HEK293 (cell line): Measurements from ENCODE around the gene CATSPER3.

Source experiments
- CTCF ChIA-PET: fragments of 350-600 bp; formaldehyde crosslinking; extraction: SDS; loops from one replicate; lab custom pipeline; 2021; ENCODE audit warnings: antibody characterized with exemption; lab: Yijun Ruan, JAX
- POLR2A ChIA-PET: fragments of 300-600 bp; formaldehyde crosslinking; extraction: SDS; loops from one replicate; lab custom pipeline; 2020; ENCODE audit warnings: antibody characterized with exemption, inconsistent platforms; lab: Yijun Ruan, JAX
- H3K27ac ChIP-seq: fragments of 200-500 bp; sonication (Bioruptor generic); 2 replicates; pipeline ENCODE4 v1.5.1; 2014; ENCODE audit warnings: low read depth, low read length, control low read depth, inconsistent platforms; ENCODE audit errors: extremely low read depth
- H3K36me3 ChIP-seq, 2 experiments: fragments of 200-500 bp in 1 of 2; sonication (Bioruptor generic) in 1 of 2; 1 replicate in 1 of 2; 2 replicates in 1 of 2; pipeline ENCODE4 v1.5.1; 2014 to 2017; ENCODE audit warnings: inconsistent platforms in 2 of 2, low read length in 2 of 2; ENCODE audit not compliant: control insufficient read depth in 2 of 2, insufficient read depth in 1 of 2
- H3K4me1 ChIP-seq: fragments of 200-500 bp; sonication (Bioruptor generic); 2 replicates; pipeline ENCODE4 v1.5.1; 2014; ENCODE audit warnings: mild to moderate bottlenecking, low read length, inconsistent platforms; ENCODE audit not compliant: control insufficient read depth, insufficient read depth
- H3K4me3 ChIP-seq: 2 replicates; pipeline ENCODE4 v1.5.1; 2011; ENCODE audit warnings: low read depth, mild to moderate bottlenecking, control low read depth, low read length, moderate library complexity
- H3K9me3 ChIP-seq: fragments of 200-500 bp; sonication (Bioruptor generic); 2 replicates; pipeline ENCODE4 v1.5.1; 2014; ENCODE audit warnings: low read depth, low read length, inconsistent platforms; ENCODE audit not compliant: control insufficient read depth, insufficient read depth
- GLI2 ChIP-seq: fragments of 450-650 bp; formaldehyde crosslinking; IDR thresholded peaks from 2 replicates; pipeline ENCODE4; 2017; ENCODE audit warnings: missing biosample characterization, missing genetic modification characterization, low read depth, borderline replicate concordance
- GLI4 ChIP-seq: fragments of 450-650 bp; formaldehyde crosslinking; IDR thresholded peaks from 2 replicates; pipeline ENCODE4 v1.5.1; 2016; ENCODE audit warnings: missing biosample characterization, missing genetic modification characterization
- KLF9 ChIP-seq: fragments of 450-650 bp; formaldehyde crosslinking; IDR thresholded peaks from 2 replicates; pipeline ENCODE4 v1.5.1; 2016; ENCODE audit warnings: missing biosample characterization, missing genetic modification characterization, low read depth
- OSR2 ChIP-seq: fragments of 450-650 bp; formaldehyde crosslinking; IDR thresholded peaks from 2 replicates; pipeline ENCODE4 v1.5.1; 2016; ENCODE audit warnings: missing biosample characterization, missing genetic modification characterization
- SETDB1 ChIP-seq: IDR thresholded peaks from one replicate; pipeline ENCODE4 v1.6.1; 2017; ENCODE audit warnings: mild to moderate bottlenecking, low read length, moderate library complexity, mixed read lengths; ENCODE audit not compliant: insufficient read length
- ZFP69B ChIP-seq: fragments of 450-650 bp; formaldehyde crosslinking; IDR thresholded peaks from 2 replicates; pipeline ENCODE4 v1.5.1; 2016; ENCODE audit warnings: missing biosample characterization, missing genetic modification characterization
- ZNF140 ChIP-seq: fragments of 450-650 bp; formaldehyde crosslinking; IDR thresholded peaks from 2 replicates; pipeline ENCODE4 v1.5.1; 2016; ENCODE audit warnings: missing biosample characterization, missing genetic modification characterization
- ZNF366 ChIP-seq: fragments of 450-650 bp; formaldehyde crosslinking; conservative IDR thresholded peaks from 2 replicates; pipeline ENCODE4 v1.5.1; 2016; ENCODE audit warnings: missing biosample characterization, missing genetic modification characterization
- ZNF529 ChIP-seq: fragments of 450-650 bp; formaldehyde crosslinking; IDR thresholded peaks from 2 replicates; pipeline ENCODE4 v1.5.1; 2017; ENCODE audit warnings: missing genetic modification characterization, missing biosample characterization; ENCODE audit not compliant: insufficient replicate concordance
- ZNF530 ChIP-seq: fragments of 450-650 bp; formaldehyde crosslinking; IDR thresholded peaks from 2 replicates; pipeline ENCODE4 v1.5.1; 2016; ENCODE audit warnings: low read depth, missing biosample characterization, missing genetic modification characterization
- ZNF560 ChIP-seq: fragments of 450-650 bp; formaldehyde crosslinking; IDR thresholded peaks from 2 replicates; pipeline ENCODE4 v1.5.1; 2017; ENCODE audit warnings: missing biosample characterization, missing genetic modification characterization, borderline replicate concordance
- ZNF660 ChIP-seq: fragments of 450-650 bp; IDR thresholded peaks from 2 replicates; pipeline ENCODE4 v1.5.1; 2018; ENCODE audit warnings: missing biosample characterization, mild to moderate bottlenecking, missing genetic modification characterization
- ZNF701 ChIP-seq: fragments of 450-650 bp; formaldehyde crosslinking; IDR thresholded peaks from 2 replicates; pipeline ENCODE4 v1.5.1; 2016; ENCODE audit warnings: missing biosample characterization, missing genetic modification characterization
- ZNF785 ChIP-seq: fragments of 450-650 bp; formaldehyde crosslinking; IDR thresholded peaks from 2 replicates; pipeline ENCODE4 v1.5.1; 2016; ENCODE audit warnings: missing biosample characterization, missing genetic modification characterization
- TF ChIP-seq, protein P1 (sequence below): fragments of 450-650 bp; formaldehyde crosslinking; IDR thresholded peaks from 2 replicates; pipeline ENCODE4 v1.5.1; 2016; ENCODE audit warnings: missing biosample characterization, missing genetic modification characterization, low read depth
- TF ChIP-seq, protein P2 (sequence below): fragments of 450-650 bp; formaldehyde crosslinking; IDR thresholded peaks from 2 replicates; pipeline ENCODE4 v1.5.1; 2016; ENCODE audit warnings: missing biosample characterization, missing genetic modification characterization
- TF ChIP-seq, protein P3 (sequence below): fragments of 450-650 bp; formaldehyde crosslinking; optimal IDR thresholded peaks from 2 replicates; pipeline ENCODE3; 2016; ENCODE audit warnings: missing biosample characterization, mild to moderate bottlenecking, missing genetic modification characterization
- TF ChIP-seq, protein P4 (sequence below): fragments of 450-650 bp; formaldehyde crosslinking; IDR thresholded peaks from 2 replicates; pipeline ENCODE4 v1.5.1; 2016; ENCODE audit warnings: missing biosample characterization, missing genetic modification characterization

The CATSPER3 gene

DNA sequence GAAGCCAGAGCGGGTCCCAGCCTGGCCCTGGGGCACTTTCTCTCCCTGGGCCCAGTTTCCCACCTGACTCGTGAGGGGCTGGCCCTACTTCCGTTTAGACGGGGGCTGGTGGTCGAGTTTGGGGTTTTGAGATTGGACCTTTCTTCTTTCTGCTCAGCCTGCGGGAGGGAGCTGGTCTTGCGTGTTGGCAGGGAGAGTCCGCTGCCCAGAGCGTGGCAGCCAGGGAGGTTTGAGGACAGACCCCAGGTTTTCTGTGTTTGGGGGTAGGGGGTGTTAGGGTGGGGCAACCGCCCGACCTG, 72.3 kb downstream of the CATSPER3 start:
- Histone ChIP-seq H3K4me1 (peaks cover 4% of the 10 kb centered on the region), H3K4me3 (no peak overlapping the region), H3K27ac (no peak overlapping the region), H3K36me3 (no peaks in the 10 kb centered on the region), H3K9me3 (no peaks in the 10 kb centered on the region)
- POLR2A ChIA-PET, result interaction anchor here (1.2 kb wide), 1 partner anchor 8 kb away, joined by 4 read pairs; no protein-coding TSS in a partner anchor
- TF ChIP-seq OSR2 (tag by site-specific recombination) (no peak), ZNF660 (tag by site-specific recombination) (no peak), ZNF785 (no peak), KLF9 (tag by site-specific recombination) (no peak), ZNF530 (tag by site-specific recombination) (no peak), ZNF140 (tag by site-specific recombination) (no peak)
- TF ChIP-seq, protein P1, sequence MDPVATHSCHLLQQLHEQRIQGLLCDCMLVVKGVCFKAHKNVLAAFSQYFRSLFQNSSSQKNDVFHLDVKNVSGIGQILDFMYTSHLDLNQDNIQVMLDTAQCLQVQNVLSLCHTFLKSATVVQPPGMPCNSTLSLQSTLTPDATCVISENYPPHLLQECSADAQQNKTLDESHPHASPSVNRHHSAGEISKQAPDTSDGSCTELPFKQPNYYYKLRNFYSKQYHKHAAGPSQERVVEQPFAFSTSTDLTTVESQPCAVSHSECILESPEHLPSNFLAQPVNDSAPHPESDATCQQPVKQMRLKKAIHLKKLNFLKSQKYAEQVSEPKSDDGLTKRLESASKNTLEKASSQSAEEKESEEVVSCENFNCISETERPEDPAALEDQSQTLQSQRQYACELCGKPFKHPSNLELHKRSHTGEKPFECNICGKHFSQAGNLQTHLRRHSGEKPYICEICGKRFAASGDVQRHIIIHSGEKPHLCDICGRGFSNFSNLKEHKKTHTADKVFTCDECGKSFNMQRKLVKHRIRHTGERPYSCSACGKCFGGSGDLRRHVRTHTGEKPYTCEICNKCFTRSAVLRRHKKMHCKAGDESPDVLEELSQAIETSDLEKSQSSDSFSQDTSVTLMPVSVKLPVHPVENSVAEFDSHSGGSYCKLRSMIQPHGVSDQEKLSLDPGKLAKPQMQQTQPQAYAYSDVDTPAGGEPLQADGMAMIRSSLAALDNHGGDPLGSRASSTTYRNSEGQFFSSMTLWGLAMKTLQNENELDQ (tag by site-specific recombination), result no peak
- CTCF ChIA-PET, result no interaction called here

DNA sequence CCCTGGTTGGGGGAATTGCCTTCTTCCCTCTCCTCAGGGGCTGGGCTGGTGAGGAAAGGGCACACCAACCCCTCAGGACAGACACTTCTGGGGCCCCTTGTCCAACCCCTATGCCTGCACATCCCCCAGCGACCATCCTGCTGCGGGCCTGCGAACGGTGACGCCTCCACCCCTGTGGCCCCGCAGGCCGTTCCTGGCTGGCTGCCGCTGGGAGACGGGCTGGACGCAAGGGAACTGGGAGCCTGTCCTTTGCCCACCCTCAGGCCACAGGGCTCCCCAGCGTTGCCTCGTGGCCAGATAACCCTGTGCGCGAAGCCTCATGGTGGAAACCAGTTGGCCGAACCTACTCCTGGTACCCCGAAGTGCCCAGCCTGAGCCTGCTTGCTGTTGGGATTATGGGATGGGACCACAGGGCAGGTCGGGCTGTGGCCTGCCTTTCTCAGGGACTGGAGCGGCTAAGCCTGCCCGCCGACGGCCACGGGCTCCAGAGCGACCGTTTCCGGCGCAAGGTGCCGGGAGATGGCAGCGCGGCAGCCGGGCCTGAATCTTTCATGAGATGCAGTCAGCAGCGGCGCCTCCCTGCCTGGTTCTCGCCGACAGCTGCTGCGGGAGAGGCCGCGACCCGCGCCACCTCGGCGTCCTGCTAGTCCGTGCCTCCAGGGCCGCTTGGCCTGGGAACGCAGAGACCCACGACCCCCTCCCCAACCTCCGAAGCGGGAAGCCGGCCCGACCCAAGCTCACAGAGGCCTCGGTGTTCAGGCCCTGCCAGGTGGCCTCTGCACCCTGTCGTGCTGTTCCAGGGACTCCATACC, 72.8 kb downstream of the CATSPER3 start:
- TF ChIP-seq SETDB1 (no peak), ZNF366 (no peak), ZNF701 (tag by site-specific recombination) (no peak), ZNF529 (tag by site-specific recombination) (no peak), GLI2 (no peak), ZFP69B (no peak), GLI4 (tag by site-specific recombination) (no peak), ZNF560 (tag by site-specific recombination) (no peak), ZNF530 (tag by site-specific recombination) (no peak)
- TF ChIP-seq, protein P2, sequence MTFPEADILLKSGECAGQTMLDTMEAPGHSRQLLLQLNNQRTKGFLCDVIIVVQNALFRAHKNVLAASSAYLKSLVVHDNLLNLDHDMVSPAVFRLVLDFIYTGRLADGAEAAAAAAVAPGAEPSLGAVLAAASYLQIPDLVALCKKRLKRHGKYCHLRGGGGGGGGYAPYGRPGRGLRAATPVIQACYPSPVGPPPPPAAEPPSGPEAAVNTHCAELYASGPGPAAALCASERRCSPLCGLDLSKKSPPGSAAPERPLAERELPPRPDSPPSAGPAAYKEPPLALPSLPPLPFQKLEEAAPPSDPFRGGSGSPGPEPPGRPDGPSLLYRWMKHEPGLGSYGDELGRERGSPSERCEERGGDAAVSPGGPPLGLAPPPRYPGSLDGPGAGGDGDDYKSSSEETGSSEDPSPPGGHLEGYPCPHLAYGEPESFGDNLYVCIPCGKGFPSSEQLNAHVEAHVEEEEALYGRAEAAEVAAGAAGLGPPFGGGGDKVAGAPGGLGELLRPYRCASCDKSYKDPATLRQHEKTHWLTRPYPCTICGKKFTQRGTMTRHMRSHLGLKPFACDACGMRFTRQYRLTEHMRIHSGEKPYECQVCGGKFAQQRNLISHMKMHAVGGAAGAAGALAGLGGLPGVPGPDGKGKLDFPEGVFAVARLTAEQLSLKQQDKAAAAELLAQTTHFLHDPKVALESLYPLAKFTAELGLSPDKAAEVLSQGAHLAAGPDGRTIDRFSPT (tag by site-specific recombination), result no peak
- TF ChIP-seq, protein P3, sequence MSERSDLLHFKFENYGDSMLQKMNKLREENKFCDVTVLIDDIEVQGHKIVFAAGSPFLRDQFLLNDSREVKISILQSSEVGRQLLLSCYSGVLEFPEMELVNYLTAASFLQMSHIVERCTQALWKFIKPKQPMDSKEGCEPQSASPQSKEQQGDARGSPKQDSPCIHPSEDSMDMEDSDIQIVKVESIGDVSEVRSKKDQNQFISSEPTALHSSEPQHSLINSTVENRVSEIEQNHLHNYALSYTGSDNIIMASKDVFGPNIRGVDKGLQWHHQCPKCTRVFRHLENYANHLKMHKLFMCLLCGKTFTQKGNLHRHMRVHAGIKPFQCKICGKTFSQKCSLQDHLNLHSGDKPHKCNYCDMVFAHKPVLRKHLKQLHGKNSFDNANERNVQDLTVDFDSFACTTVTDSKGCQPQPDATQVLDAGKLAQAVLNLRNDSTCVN (tag by site-specific recombination), result no peak
- TF ChIP-seq, protein P4, sequence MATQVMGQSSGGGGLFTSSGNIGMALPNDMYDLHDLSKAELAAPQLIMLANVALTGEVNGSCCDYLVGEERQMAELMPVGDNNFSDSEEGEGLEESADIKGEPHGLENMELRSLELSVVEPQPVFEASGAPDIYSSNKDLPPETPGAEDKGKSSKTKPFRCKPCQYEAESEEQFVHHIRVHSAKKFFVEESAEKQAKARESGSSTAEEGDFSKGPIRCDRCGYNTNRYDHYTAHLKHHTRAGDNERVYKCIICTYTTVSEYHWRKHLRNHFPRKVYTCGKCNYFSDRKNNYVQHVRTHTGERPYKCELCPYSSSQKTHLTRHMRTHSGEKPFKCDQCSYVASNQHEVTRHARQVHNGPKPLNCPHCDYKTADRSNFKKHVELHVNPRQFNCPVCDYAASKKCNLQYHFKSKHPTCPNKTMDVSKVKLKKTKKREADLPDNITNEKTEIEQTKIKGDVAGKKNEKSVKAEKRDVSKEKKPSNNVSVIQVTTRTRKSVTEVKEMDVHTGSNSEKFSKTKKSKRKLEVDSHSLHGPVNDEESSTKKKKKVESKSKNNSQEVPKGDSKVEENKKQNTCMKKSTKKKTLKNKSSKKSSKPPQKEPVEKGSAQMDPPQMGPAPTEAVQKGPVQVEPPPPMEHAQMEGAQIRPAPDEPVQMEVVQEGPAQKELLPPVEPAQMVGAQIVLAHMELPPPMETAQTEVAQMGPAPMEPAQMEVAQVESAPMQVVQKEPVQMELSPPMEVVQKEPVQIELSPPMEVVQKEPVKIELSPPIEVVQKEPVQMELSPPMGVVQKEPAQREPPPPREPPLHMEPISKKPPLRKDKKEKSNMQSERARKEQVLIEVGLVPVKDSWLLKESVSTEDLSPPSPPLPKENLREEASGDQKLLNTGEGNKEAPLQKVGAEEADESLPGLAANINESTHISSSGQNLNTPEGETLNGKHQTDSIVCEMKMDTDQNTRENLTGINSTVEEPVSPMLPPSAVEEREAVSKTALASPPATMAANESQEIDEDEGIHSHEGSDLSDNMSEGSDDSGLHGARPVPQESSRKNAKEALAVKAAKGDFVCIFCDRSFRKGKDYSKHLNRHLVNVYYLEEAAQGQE (tag by site-specific recombination), result no peak
- ChIA-PET CTCF (no interaction called here), POLR2A (interaction anchor here (1.2 kb wide), 1 partner anchor 7 kb away, joined by 4 read pairs; no protein-coding TSS in a partner anchor)
- no peaks in the 10 kb centered on the region for H3K9me3 ChIP-seq
- no peaks in the 10 kb centered on the region; the same call in 1 of the 2 replicates for H3K4me1 ChIP-seq
- H3K36me3 ChIP-seq, result no peaks in the 10 kb centered on the region
- no peak overlapping the region for H3K4me3 ChIP-seq
- H3K27ac ChIP-seq, result no peak overlapping the region
